NCI-H1694 (cell line): ENCODE measurements around the gene BMP3.
"Not testable (repeated sequence)": the region's sequence is repeated elsewhere in the genome, so short reads cannot be mapped to it uniquely, and the experiment has no call there.

Experiments used
- DNase-seq: peaks from one replicate; lab custom pipeline; 2025; lab: John Stamatoyannopoulos, UW

The BMP3 gene, protein sequence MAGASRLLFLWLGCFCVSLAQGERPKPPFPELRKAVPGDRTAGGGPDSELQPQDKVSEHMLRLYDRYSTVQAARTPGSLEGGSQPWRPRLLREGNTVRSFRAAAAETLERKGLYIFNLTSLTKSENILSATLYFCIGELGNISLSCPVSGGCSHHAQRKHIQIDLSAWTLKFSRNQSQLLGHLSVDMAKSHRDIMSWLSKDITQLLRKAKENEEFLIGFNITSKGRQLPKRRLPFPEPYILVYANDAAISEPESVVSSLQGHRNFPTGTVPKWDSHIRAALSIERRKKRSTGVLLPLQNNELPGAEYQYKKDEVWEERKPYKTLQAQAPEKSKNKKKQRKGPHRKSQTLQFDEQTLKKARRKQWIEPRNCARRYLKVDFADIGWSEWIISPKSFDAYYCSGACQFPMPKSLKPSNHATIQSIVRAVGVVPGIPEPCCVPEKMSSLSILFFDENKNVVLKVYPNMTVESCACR

DNA sequence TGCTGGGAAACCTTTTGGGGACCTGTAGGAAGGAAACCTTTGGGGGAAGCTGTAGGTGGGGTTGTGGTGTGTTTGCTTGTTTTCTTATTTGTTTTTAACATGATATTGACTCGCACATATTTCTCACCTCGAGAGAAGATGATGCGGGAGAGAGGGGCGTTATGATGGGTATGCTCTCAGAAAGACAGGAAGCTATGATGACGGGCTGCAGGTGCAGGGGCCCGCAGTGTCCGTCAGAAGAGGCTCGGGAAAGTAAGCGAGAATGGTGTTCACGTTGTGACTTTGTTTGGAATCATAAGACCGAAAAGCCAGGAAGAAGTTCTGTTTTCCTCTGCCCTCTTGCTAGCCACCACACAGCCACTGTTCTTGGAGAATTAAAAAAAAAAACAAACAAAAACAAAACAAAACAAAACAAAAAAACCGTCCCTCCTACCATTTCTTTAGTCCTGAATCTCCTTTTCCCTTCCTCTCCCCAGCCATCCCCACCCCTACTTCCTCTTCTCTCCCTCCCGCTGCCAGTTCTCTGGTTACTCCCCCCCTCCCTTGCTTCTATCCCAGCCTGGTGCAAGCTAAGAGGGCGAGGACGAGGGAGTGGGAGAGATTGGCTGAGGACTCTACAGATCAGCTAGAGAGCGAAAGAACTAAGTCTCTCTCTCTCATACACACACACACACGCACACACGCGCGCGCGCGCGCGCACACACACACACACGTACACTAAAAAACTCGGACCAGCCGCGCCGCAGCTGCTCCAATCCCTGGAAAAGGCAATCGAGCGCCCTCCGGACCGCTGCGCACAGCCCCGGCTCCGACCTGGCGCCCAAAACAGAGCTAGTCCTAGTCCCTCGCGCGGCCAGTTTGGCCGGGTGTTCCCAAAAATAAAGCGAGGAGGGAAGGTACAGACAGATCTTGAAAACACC, at the start of gene BMP3:
BMP3 (plus strand) TSS at position 648 of the 920 bp plus-strand sequence. CDS start 577 bp downstream, outside the sequence.
- DNase-seq: no peak

- DNase-seq: no peak
These were observed 44.5 kb upstream of the BMP3 start for GRCh38 chr4:80986011-80986410.

GRCh38 chr4:80989921-80990544, 40.5 kb upstream of the BMP3 start:
- peak; percentile 9 for DNase-seq

DNA sequence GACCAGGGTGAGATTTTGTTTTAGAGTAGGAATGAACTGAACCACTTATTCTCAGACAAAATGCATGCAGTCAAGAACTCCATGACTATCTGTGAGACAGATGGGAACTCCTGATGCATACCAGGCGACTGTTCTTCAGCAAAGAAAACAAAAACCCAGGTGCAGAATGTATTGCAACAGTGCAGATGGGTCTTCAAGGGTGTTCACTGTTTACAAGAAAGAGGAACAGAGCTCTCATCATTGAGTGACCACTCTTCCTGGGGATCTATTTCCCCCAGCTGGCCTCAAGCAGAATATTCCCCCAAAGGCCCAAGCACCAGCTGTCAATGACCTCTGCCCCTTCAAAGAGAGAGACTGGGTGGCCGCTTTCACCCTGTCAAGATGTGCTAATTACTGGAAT, 39.7 kb upstream of the BMP3 start:
- DNase-seq: no peak

DNA sequence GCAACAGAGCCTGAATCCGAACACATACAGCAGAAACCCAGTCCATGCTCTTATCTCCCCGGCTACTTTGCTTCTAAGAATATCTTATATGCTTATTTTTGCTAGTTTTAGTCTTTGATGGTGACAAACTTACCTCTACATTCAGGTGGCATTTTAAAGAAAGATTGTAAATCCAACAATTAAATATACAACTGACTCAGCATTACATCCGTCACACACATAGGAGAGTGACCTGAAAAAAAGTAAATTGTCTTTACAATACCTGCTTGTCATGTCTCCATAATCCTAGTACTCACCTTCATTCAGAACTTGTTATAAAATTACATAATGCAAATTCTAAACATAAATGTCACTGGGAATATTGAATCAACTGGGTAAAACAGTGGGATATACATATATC, 30.6 kb upstream of the BMP3 start:
- DNase-seq: no peak

GRCh38 chr4:81003597-81004111, 26.9 kb upstream of the BMP3 start:
- DNase-seq: no peak

DNA sequence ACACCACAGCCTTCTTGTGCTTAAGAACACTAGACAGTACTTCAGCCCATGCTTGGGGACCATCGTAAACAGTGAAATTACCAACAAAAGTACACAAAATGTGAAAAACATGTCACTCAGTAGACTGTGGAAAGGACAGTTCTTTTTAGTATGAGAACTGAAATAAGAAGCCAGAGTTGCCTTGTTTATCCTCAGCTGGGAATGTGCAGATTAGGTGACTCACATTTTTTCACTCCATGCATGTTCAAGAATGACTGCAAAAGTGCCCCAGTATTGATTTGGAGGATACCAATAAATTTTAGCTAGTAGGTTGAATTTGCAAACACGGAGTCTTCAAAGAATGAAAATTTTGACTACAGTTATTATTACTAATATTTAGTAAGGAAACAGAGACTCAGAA, 23.1 kb upstream of the BMP3 start:
- DNase-seq: no peak

GRCh38 chr4:81016566-81016965, 13.9 kb upstream of the BMP3 start:
- not testable (repeated sequence) for DNase-seq

DNA sequence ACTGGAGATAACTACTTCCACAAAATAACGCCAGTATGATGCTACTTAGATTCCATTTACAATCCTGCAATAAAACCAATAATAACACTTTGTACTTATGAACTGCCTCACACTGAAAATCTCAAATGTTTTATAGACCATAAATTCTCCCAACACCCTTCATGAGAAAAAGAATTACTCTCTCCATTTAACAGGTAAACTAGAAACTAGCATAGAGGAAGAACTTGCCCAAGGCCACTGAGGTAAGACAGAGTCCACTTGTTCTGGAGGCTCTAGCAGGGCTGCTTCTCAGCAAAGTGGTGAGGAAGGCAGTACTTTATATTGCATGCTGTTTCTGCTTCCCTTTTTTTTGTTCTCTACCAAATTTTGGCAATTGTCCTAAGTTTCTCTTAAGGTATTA, 11.5 kb upstream of the BMP3 start:
- no peak for DNase-seq

DNA sequence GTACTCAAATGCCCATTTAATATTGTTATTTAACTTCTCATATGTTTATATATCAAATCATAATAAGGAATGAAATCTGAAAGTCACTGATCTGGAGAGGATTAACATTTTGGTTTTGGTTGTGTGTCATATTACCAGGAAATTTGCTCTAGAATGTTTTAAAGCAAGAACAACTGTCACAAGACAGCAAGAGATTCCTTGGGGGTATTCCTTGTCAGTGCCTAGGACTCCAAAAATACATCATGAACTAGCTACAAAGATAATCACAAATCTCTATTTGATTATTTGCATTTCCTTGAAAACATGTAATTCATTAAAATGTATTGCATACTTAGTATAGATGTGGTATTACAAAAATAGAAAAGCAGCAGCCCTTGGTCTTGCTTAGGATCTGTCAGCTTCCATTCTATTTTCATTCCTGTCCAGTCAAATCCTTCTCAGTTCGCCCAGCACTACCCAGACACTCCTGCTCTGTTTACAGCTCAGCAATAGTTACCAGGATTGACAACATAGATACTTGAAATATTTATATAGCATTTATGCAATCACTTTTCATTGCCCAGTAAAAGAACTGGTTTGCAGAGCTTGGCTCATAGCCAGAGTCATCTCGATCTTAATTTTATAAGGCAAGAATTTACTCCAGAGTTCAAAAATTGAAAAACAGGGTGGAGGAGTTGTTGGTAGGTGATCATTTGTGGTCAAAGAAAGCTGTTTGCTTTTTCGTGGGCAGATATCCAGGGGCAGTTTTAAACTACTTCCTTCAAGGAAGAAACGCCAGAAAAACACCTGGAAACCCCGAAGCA, 9.2 kb upstream of the BMP3 start:
- DNase-seq: no peak

DNA sequence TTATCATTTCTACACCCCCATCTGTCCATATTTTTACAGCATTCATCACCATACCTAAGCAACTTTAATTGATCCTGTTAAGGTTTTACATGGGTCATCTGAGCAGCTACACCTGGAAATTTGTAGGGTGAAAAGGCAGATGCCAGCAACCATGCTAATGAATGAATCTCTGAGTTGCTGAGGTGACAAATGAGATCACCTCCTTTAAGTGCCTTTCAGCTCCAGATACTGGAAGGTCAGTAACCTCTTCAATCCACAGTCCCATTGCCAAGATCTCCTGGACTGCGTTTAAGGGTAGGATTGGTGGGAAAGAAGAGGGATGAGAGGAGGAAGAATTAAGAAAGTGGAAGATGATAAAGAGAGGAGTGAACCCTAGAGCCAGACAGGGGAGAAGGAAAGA, 8.5 kb upstream of the BMP3 start:
- DNase-seq: no peak

- DNase-seq: no peak
These were observed 7.0 kb upstream of the BMP3 start for GRCh38 chr4:81023484-81023883.

DNA sequence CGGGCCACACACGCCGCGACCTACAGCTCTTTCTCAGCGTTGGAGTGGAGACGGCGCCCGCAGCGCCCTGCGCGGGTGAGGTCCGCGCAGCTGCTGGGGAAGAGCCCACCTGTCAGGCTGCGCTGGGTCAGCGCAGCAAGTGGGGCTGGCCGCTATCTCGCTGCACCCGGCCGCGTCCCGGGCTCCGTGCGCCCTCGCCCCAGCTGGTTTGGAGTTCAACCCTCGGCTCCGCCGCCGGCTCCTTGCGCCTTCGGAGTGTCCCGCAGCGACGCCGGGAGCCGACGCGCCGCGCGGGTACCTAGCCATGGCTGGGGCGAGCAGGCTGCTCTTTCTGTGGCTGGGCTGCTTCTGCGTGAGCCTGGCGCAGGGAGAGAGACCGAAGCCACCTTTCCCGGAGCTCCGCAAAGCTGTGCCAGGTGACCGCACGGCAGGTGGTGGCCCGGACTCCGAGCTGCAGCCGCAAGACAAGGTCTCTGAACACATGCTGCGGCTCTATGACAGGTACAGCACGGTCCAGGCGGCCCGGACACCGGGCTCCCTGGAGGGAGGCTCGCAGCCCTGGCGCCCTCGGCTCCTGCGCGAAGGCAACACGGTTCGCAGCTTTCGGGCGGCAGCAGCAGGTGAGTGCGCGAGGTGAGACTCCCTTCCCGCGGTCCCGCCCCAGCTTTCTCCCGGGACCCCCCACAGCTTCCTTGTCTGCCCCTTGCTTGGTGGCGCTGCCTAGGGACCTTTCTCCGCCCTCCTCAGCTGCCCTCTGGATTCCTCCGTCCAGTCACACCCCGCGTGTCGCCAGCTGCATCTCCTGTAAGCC, 678 bp downstream of the BMP3 start:
- DNase-seq: no peak

DNA sequence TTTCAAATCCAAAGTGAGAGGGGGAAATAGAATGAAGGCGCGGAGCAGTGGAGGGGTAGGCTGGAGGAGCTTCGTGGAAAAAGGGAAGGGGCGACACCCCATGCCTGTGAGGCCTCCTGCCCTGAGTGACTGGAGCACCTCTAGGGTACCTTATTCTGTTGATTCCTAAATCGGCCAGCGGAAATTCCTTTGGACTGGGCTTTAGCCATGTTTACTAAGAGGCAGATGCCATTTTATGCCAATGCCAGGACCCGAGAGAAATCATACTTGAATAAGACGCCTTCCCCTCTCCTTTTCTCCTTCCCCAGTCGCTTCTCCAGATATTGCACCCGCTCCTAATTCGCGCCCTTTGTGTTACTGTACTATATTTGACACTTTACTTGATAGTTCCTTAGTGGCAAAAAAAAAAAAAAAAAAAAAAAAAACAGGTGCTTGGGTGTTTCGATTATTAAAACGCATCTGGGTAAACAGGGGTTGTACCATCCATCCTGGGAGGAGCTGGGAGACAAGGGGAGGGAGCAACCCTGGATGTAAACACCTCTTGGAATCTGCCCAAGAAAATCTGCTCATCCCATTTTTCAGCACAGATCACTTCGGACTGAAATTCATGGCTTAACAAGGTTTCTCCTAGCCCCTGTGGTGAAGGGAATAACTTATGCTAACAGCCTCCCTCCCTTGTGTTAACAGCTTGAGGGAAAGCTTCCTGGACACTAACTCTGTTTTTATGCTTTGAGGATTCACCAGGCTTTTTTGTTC, 1.5 kb downstream of the BMP3 start:
- DNase-seq: no peak

- DNase-seq: no peak
These were observed 2.5 kb downstream of the BMP3 start for GRCh38 chr4:81032771-81033684.

DNA sequence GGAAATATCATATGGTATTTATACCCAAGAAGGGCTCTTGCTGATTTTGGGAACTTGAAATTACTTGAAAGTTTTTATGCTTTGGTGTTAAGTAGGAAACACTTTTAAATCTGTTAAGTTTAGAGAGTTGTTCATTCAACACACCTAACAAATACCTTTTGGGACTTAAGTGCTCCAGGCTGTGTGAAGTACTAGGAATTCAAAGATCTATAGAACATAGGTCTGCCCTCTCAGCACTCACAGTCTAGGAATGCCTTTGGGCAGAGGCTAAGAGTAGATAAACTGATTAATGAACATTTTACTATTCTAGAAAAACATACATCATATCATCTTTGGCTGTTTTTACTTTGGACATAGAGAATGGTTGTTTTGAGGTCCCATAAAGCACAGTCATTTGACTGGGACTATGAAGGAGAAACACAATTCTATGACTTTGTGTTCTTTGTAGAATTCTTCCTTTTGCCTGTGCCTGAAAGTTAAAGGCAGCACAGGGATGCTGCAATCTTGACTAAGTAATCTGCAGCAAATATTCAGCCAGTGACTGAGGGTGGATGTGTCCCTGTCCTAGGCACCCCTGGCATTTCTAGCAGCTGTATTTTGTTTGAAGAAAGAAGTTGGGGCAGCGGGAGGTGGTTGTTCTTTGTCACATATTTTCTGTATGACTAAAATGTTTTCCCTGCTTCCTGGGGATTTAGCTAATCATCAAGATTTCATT, 8.3 kb downstream of the BMP3 start:
- DNase-seq: no peak

- DNase-seq: no peak
These were observed 9.0 kb downstream of the BMP3 start for GRCh38 chr4:81039351-81039972.
